GM18907 (cell line): ENCODE results near the gene ZSWIM7.

Experiments
- ATAC-seq: cut with Tn5 transposase; IDR thresholded peaks from one replicate; pipeline ENCODE4 v1.9.1; 2021; ENCODE audit warnings: mild to moderate bottlenecking, moderate library complexity; ENCODE audit not compliant: unreplicated experiment

ZSWIM7 gene

DNA sequence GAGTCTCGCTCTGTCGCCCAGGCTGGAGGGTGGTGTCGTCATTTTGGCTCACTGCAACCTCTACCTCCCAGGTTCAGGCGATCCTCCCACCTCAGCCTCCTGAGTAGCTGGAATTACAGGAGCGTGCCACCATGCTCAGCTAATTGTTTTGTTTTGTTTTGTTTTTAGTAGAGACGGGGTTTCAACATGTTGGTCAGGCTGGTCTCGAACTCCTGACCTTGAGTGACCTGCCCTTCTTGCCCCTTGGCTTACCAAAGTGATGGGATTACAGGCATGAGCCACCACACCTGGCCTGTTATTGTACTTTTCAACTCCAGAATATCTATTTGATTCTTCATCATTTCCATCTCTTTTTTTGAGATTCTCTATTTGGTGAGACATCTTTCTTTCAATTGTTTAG, 63.6 kb downstream of the ZSWIM7 start:
- no peak for ATAC-seq

DNA sequence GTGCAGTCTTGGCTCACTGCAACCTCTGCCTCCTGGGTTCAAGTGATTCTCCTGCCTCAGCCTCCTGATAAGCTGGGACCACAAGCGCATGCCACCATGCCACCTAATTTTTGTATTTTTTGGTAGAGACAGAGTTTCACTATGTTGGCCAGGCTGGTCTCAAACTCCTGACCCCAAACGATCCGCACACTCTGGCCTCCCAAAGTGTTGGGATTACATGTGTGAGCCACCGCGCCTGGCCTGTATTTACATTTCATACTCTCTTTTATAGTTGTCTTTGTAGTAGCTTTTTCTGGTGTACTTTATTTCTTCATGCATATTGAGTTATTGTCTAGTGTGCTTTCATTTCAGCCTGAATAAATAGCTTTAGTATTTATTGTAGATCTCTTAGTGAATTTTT, 64.6 kb downstream of the ZSWIM7 start:
- ATAC-seq: no peak

GRCh38 chr17:15931394-15931793, 68.1 kb downstream of the ZSWIM7 start:
- ATAC-seq: no peak

DNA sequence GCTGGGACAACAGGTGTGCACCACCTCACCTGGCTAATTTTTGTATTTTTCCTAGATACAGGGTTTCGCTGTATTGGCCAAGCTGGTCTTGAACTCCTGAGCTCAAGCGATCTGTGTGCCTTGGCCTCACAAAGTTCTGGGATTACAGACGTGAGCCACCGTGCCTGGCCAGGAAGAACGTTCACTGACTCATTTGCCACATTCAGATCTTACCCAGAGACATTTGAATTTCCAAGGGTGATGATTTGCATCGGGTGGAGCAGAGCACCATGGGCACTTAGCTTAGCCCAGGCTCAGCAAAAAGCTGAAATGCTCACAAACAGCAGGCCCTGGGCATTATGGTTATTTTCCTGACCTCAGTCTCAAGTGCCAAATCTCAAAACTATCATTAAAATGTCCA, 69.1 kb downstream of the ZSWIM7 start:
- ATAC-seq: no peak

GRCh38 chr17:15929941-15930340, 69.6 kb downstream of the ZSWIM7 start:
- ATAC-seq: no peak

DNA sequence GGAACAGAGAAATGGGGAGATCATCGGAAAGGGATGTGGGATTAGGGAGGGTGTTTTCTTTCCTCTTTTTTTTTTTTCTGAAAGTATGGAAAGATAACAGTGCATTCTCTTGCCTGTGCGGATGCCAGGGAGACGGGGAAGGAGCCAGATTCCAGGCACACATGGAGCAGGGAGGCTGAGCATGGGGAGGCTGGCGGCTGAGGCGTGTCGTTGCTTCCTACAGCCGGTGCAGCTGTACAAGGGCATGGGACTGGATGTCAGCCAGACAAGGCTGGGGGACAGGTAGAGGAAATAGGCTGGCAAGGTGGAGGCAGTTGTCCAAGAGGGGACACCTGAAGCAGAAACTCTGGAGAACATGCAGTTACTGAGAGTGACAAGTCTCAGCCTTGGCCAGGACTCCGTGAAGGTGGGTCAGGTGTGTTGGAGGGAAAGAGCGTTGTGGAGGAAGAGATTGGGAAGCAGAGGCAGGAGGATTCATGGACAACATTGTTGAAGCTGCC, 71.2 kb downstream of the ZSWIM7 start:
- no peak for ATAC-seq
